Esophagus squamous epithelium (tissue), 5 donors: Measurements from ENCODE around the gene SRGAP1. TPM values are rescaled to one million over a fixed set of nuclear protein-coding genes. Genes with fewer than 3 reads are reported as not detected.

Experiments
- DNase-seq: peaks from one replicate; lab custom pipeline; 2025; lab: John Stamatoyannopoulos, UW
- H3K27ac ChIP-seq, 4 donors: fragments of 200-600 bp; sonication (generic); one replicate each; pipeline ENCODE4 v1.5.1; 2016 to 2019; ENCODE audit warnings: mild to moderate bottlenecking in 1 of 4
- H3K27me3 ChIP-seq, 4 donors: fragments of 200-600 bp; sonication (generic); 1 replicate in 3 of 4; 2 replicates in 1 of 4; pipeline versions ENCODE4 v1.5.1 to v1.6.0; 2017 to 2021; ENCODE audit warnings: antibody characterized with exemption in 1 of 4
- H3K36me3 ChIP-seq, 3 donors: fragments of 200-600 bp; sonication (generic); one replicate each; pipeline ENCODE4 v1.5.1; 2016 to 2019
- H3K4me1 ChIP-seq, 3 donors: fragments of 200-600 bp; sonication (generic); one replicate each; pipeline ENCODE4 v1.5.1; 2017 to 2019
- H3K4me3 ChIP-seq, 4 donors: fragments of 200-600 bp; sonication (generic); 1 replicate in 3 of 4; 2 replicates in 1 of 4; pipeline ENCODE4 v1.5.1; 2016 to 2019; ENCODE audit warnings: mild to moderate bottlenecking in 2 of 4, moderate library complexity in 1 of 4
- H3K9me3 ChIP-seq, 3 donors: fragments of 200-600 bp; sonication (generic); one replicate each; pipeline ENCODE4 v1.5.1; 2016 to 2019
- POLR2A ChIP-seq, 4 donors: fragments of 450-650 bp; IDR thresholded peaks; one replicate each; pipeline ENCODE4 v1.6.1; 2017; ENCODE audit warnings: antibody characterized with exemption in 4 of 4, mild to moderate bottlenecking in 4 of 4, moderate library complexity in 3 of 4
- WGBS, 2 donors: methylation state at CpG; one replicate each; pipeline ENCODE4 v1.1.5; 2018; 5-methylcytosine and 5-hydroxymethylcytosine counted together
- intact Hi-C: fragments of 100-400 bp; cut with DNase I; formaldehyde crosslinking; loops from one replicate; pipeline ENCODE4 v1.15.0; 2022
- total RNA-seq, 4 donors: library from RNA; depleted of rRNA; stranded (reverse); fragments of >200 nt; gene quantifications; one replicate each; pipeline ENCODE4 v1.1.0, GENCODE V29; 2016
- TF ChIP-seq, protein P1 (sequence below), 6 experiments: fragments of 450-650 bp in 4 of 6; fragments of 200-600 bp in 2 of 6; sonication (generic) in 2 of 6; IDR thresholded peaks; one replicate each; pipeline ENCODE4 v1.5.1; 2016 to 2019; ENCODE audit warnings: antibody characterized with exemption in 6 of 6, mild to moderate bottlenecking in 4 of 6, moderate library complexity in 4 of 6
- donor health status: DM: yes; HTN: yes; CAD: no.

The SRGAP1 gene
- total RNA-seq, 4 donors from 2014 or later: 2.0 to 5.3 (median 3.6) TPM

DNA sequence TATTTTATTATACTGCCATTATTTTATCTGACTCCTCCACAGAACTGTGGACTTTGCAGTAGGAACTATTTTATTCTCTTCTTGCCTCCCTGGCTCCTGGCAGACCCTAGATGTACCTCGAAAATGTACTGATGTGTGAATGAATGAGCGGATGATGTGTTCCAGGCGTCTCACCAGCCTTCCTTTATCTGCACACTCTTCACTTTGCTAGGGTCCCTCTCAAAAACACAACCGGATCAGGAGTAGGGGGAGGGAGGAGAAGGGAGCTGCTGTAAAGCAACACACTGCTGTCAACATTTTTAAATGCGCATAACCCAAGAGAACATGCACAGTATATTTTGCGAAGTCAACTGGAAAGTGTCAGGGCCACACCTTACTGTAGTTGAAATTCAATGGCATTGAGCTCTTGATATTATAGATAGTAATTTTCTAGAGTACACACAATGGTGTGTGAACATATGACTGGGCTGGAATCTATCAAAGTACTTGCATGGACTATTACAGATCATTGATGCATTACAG, 36.3 kb downstream of the SRGAP1 start:
- no peak for TF ChIP-seq POLR2A (IDR thresholded peaks at IDR 0.05)
- TF ChIP-seq, protein P1, sequence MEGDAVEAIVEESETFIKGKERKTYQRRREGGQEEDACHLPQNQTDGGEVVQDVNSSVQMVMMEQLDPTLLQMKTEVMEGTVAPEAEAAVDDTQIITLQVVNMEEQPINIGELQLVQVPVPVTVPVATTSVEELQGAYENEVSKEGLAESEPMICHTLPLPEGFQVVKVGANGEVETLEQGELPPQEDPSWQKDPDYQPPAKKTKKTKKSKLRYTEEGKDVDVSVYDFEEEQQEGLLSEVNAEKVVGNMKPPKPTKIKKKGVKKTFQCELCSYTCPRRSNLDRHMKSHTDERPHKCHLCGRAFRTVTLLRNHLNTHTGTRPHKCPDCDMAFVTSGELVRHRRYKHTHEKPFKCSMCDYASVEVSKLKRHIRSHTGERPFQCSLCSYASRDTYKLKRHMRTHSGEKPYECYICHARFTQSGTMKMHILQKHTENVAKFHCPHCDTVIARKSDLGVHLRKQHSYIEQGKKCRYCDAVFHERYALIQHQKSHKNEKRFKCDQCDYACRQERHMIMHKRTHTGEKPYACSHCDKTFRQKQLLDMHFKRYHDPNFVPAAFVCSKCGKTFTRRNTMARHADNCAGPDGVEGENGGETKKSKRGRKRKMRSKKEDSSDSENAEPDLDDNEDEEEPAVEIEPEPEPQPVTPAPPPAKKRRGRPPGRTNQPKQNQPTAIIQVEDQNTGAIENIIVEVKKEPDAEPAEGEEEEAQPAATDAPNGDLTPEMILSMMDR (IDR thresholded peaks at IDR 0.05): no peak
- WGBS, 2 donors: 89 to 93% methylated on average over 6 of the region's 6 CpGs

DNA sequence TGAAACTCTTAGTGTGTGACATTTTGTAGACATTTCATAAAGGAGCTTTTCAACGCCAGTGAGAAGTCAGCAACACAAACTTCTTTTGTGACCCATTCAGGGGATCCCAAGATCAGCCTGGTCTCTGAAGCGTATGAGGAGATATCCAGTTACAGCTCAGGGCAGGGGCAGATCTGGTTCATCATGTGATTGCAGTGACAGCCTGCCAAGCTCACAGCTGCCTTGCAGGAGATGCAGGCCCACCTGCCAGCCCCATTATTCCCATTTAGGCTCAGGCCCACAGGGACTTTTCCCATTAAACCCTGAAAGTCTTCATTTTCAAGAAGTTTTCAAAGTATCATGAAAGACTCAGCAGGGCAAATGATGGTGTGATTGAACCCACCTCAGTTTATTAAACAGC, 38.3 kb downstream of the SRGAP1 start:
- Histone ChIP-seq H3K36me3 (no peaks in the 10 kb centered on the region), H3K4me1 (no peaks in the 10 kb centered on the region), H3K27ac (no peak overlapping the region), H3K4me3 (no peak overlapping the region), H3K27me3 (no peaks in the 10 kb centered on the region), H3K9me3 (no peaks in the 10 kb centered on the region)
- WGBS, 2 donors: 64 to 89% methylated on average over 2 of the region's 2 CpGs
- TF ChIP-seq, protein P1 (IDR thresholded peaks at IDR 0.05): no peak
- TF ChIP-seq POLR2A (IDR thresholded peaks at IDR 0.05): no peak
- no peak for DNase-seq
- intact Hi-C loops: no loop called here

More for the DNA sequence above, 36.3 kb downstream of the SRGAP1 start:
- Histone ChIP-seq H3K27ac (no peak overlapping the region), H3K27me3 (no peaks in the 10 kb centered on the region), H3K9me3 (no peaks in the 10 kb centered on the region), H3K4me3 (no peak overlapping the region), H3K36me3 (no peaks in the 10 kb centered on the region), H3K4me1 (no peaks in the 10 kb centered on the region)
- no peak for DNase-seq
- intact Hi-C loops: no loop called here

DNA sequence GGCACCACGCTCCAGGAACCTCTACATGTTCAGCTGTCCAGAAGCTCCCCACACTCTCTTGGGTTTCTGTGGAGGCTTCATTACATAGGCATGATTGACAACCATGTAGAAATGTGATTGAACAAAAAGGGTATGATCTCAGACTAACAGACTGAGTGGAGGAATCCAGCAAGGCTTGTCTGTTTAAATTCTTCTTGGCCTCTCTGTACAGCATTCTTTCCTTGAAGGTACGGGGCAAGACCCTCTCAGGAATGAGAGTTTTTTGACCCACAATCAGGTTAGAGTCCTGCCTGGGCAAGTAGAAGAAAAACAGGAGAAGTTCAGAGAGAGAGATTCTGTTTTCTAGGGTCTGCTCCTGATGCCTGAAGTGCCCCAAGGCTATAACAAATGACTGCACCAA, 40.9 kb downstream of the SRGAP1 start:
- Histone ChIP-seq H3K36me3 (no peaks in the 10 kb centered on the region), H3K4me1 (no peaks in the 10 kb centered on the region), H3K9me3 (no peaks in the 10 kb centered on the region), H3K27ac (no peak overlapping the region), H3K4me3 (no peak overlapping the region), H3K27me3 (no peaks in the 10 kb centered on the region)
- intact Hi-C loops: no loop called here
- DNase-seq: no peak
- TF ChIP-seq POLR2A (IDR thresholded peaks at IDR 0.05): no peak
- TF ChIP-seq, protein P1 (IDR thresholded peaks at IDR 0.05): no peak
- WGBS, 2 donors: 82 to 88% methylated on average over 2 of the region's 2 CpGs

DNA sequence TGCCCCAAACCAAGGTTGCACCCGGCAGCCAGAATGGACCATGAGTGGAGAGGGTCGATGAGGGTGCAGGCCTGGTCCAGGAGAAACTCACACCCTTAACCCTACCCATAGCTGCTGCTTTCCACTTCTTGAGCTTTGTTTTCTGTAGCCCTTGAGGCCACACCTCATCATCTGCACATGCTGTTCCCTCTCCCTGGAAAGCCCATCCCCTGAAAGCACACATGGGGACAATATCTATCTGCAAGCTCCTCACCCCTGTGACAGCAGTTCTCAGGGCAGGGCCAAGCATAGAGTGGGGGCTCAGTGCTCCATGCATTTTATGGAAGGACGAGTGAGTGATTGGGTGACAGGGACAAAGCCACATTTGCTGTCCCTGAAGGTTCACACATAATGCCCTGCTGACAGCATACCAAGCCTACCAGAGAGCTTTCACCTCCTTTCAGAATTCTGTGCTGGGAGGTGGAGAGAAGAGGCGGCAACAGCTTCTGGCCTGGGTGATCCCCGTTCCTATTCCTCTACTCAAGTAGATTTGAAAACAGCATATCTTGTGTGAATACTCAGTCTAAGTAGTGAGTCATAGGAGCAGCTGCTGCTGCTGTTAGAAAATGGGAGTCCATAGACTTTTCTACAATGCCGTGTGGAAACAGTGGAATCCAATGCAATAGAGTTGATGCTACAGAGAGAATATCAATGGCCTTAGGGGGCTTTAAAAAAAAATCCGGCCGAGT, 44.6 kb downstream of the SRGAP1 start:
- WGBS, 2 donors: 84 to 91% methylated on average over 6 to 8 of the region's 8 CpGs
- Histone ChIP-seq H3K36me3 (no peaks in the 10 kb centered on the region), H3K27me3 (no peaks in the 10 kb centered on the region), H3K27ac (no peak overlapping the region), H3K4me1 (no peaks in the 10 kb centered on the region), H3K9me3 (no peaks in the 10 kb centered on the region), H3K4me3 (no peak overlapping the region)
- DNase-seq: no peak
- no peak for TF ChIP-seq POLR2A (IDR thresholded peaks at IDR 0.05)
- TF ChIP-seq, protein P1 (IDR thresholded peaks at IDR 0.05): no peak
- intact Hi-C loops: no loop called here

DNA sequence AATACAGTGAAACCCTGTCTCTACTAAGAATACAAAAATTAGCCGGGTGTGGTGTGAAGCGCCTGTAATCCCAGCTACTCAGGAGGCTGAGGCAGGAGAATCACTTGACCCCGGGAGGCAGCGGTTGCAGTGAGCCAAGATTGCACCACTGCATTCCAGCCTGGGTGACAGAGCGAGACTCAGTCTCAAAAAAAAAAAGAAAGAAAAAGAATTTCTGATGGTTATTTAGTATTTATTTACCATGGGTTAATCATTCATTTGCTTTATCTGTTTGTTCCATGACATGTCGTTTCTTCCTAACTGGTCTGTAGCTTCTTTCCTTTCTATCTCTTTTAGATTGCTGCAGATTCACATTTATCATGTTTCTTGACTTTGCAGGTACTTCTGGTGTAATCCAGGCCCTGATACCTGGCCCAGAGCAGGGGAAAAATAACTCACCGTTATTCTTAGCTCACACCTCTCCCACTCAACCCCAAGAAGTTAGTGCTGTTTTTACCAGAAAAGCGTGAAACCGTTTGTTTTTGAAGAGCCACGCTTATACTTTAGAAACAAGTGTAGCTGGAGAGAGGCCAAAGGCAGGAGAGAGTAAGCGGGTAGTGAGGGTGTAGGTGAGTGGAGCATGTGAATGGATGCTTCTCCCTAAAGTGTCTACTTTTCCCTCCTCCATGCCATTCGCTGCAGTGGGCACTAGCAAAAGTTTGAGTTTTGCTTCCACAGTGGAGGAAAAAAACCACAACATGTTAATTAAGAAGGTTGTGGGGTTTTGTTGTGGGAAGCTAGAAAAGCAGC, 45.4 kb downstream of the SRGAP1 start:
- H3K9me3 ChIP-seq: no peaks in the 10 kb centered on the region
- 83 to 84% methylated on average over 11 to 12 of the region's 12 CpGs for WGBS, 2 donors

More for the DNA sequence above, 45.4 kb downstream of the SRGAP1 start:
- TF ChIP-seq, protein P1 (IDR thresholded peaks at IDR 0.05): no peak
- TF ChIP-seq POLR2A (IDR thresholded peaks at IDR 0.05): no peak
- DNase-seq: no peak
- H3K27ac ChIP-seq: no peak overlapping the region
- no peaks in the 10 kb centered on the region for H3K36me3 ChIP-seq
- no peaks in the 10 kb centered on the region for H3K27me3 ChIP-seq
- no peak overlapping the region for H3K4me3 ChIP-seq
- no peaks in the 10 kb centered on the region for H3K4me1 ChIP-seq
- intact Hi-C loops: no loop called here
